ENCODE data around the gene TMEM42.

Gene TMEM42

GRCh38 chr3:44870375-44871061, 8.8 kb downstream of the TMEM42 start:
- in situ Hi-C loops (cut with HindIII; ENCODE audit: low sequenced_read_pairs): no loop called here

DNA sequence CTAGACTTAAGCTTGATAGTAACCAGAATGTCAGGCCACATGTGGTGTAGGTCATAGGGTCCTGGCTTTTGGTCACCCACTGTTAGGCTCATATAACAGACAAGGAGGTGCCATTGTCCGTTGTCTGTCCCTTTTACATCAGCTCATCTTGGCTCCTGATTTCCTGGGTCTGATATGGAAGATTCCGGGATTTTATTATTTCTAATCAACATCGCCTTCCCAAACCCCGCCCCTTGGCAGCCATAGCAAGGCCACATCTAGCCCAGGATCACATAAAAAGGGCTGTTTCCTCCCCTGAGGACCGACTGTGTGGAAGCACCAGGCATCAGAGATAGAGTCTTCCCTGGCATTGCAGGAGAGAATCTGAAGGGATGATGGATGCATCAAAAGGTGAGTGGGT, 12.6 kb downstream of the TMEM42 start, which contains the start of gene TGM4:
Gene TGM4, plus strand, starts transcription at position 301 of the 400 bp plus-strand sequence. Its CDS starts 71 bp downstream, at position 372.
- in situ Hi-C loops (cut with HindIII; ENCODE audit: low sequenced_read_pairs): no loop called here

DNA sequence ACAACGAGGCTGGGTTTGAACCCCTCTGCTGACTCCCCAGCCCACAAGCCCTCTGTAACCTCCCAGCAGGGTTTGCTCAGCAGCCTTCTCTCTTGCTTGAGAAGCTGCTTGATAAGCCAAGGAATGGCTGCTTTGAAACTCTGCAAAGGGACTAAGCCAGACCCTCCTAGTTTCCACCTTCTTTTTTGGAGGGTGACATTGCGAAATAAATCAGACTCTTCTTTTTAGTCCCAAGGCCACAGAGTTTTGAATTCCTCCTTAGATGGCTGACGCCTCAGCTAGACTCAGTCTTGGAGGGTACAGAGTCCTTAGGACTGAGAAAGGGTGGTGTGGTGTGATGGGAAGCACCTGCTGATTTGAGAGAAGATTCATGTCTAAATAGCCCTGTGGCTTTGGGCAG, 13.9 kb downstream of the TMEM42 start:
- in situ Hi-C loops (cut with HindIII; ENCODE audit: low sequenced_read_pairs): no loop called here

DNA sequence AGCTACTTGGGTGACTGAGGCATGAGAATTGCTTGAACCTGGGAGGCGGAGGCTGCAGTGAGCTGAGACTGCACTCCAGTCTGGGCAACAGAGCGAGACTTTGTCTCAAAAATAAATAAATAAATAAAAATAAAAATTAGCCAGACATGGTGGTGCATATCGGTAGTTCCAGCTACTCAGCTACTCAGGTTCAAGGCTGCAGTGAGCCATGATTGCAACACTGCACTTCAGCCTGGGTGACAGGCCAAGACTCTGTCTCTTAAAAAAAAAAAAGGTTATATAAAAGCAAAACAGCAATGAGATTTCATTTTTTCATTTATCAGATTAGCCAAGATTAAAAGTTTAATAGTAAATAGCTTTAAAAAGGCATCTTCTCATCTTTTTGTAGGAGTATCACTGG, 15.6 kb downstream of the TMEM42 start:
- in situ Hi-C loops (cut with HindIII; ENCODE audit: low sequenced_read_pairs): no loop called here

- in situ Hi-C loops (cut with HindIII; ENCODE audit: low sequenced_read_pairs): no loop called here
These were observed 18.6 kb downstream of the TMEM42 start for GRCh38 chr3:44880284-44880683.

- in situ Hi-C loops (cut with HindIII; ENCODE audit: low sequenced_read_pairs): no loop called here
These were observed 21.7 kb downstream of the TMEM42 start for GRCh38 chr3:44883213-44883955.

GRCh38 chr3:44883999-44884431, 22.3 kb downstream of the TMEM42 start:
- in situ Hi-C loops (cut with HindIII; ENCODE audit: low sequenced_read_pairs): no loop called here

- in situ Hi-C loops (cut with HindIII; ENCODE audit: low sequenced_read_pairs): no loop called here
These were observed 23.9 kb downstream of the TMEM42 start for GRCh38 chr3:44885618-44886017.

DNA sequence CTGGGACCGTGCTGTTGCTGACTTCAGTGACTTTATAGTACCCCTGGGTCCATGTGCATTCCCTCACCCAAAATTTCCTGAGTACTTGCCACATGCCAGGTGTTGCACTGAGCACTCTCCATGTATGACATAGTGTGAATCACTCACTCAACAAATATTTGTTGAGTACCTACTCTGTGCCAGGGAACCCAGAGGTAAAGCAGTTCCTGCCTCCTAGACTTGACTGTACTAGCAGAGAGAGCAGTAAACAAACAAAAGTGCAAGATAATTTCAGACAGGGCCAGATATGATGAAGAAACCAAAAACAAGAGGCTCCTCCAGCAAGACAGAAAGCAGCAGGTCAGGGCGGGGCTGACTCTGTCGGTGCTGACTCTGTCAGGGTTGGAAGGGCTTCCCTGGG, 24.8 kb downstream of the TMEM42 start:
- in situ Hi-C loops (cut with HindIII; ENCODE audit: low sequenced_read_pairs): no loop called here

GRCh38 chr3:44887101-44887500, 25.4 kb downstream of the TMEM42 start:
- in situ Hi-C loops (cut with HindIII; ENCODE audit: low sequenced_read_pairs): no loop called here

DNA sequence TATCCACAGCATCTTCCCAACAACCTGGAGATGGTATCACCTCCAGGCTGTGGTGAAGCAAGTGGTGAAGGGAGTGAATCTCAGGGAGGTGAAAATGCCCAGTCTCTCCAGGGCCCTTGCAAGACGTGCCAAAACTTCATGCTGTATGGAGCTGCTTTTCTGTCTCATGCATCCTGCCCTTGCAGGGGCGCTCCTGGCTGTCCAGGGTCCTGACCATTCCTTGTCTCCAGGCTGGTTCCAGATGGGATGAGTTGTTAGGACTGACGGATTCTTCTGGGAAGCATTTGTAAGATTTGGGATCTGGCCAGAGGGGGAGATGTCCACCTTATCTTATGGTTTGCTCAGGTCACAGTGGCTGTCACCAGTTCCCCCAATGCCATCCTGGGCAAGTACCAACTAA, 28.5 kb downstream of the TMEM42 start:
- in situ Hi-C loops (cut with HindIII; ENCODE audit: low sequenced_read_pairs): no loop called here

- in situ Hi-C loops (cut with HindIII; ENCODE audit: low sequenced_read_pairs): no loop called here
These were observed 29.1 kb downstream of the TMEM42 start for GRCh38 chr3:44890852-44891251.

- in situ Hi-C loops (cut with HindIII; ENCODE audit: low sequenced_read_pairs): no loop called here
These were observed 31.0 kb downstream of the TMEM42 start for GRCh38 chr3:44892689-44893088.

DNA sequence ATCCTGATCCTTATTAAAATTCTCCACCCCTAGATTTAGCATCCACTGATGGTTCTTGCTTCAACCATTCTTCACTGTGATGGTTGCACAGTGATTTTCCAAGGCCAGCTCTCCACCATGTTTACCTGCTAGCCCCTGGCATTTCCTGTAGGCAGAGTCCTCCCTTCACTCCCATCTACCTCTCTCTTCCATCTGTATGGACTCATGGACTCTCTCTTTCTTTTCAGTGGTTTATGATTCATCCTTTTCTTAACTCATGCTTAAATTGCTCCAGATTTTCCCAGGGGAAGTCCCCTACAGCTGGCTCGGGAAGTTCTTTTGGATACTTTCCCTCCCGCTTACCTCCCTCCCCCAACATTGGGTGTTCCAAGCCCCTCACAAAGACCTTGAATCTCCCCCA, 31.4 kb downstream of the TMEM42 start:
- in situ Hi-C loops (cut with HindIII; ENCODE audit: low sequenced_read_pairs): no loop called here

GRCh38 chr3:44894485-44894884, 32.8 kb downstream of the TMEM42 start:
- in situ Hi-C loops (cut with HindIII; ENCODE audit: low sequenced_read_pairs): no loop called here

DNA sequence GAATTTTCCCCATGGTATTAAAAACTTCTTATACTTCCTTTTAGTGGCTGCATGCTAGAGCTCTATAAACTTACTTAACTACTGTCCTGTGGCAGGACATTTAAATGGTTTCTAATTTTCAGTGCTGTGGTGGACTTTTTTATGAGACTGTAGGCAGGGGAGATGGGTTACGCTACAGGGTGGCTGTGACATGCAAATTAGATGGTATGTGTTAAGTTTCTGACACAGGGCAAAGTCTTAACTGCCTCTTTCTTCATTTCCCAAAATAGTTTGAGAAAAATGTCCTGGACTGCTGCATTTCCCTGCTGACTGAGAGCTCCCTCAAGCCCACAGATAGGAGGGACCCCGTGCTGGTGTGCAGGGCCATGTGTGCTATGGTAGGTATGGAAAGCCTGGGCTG, 34.7 kb downstream of the TMEM42 start:
- in situ Hi-C loops (cut with HindIII; ENCODE audit: low sequenced_read_pairs): no loop called here

GRCh38 chr3:44899683-44900367, 38.1 kb downstream of the TMEM42 start:
- in situ Hi-C loops (cut with HindIII; ENCODE audit: low sequenced_read_pairs): loop anchor here (25.0 kb wide), 1 partner anchor 363 kb away; no protein-coding TSS in a partner anchor

GRCh38 chr3:44902628-44903027, 40.9 kb downstream of the TMEM42 start:
- in situ Hi-C loops (cut with HindIII; ENCODE audit: low sequenced_read_pairs): loop anchor here (25.0 kb wide), 1 partner anchor 365 kb away; no protein-coding TSS in a partner anchor

- in situ Hi-C loops (cut with HindIII; ENCODE audit: low sequenced_read_pairs): loop anchor here (25.0 kb wide), 1 partner anchor 366 kb away; no protein-coding TSS in a partner anchor
These were observed 41.6 kb downstream of the TMEM42 start for GRCh38 chr3:44903314-44903713.

GRCh38 chr3:44903751-44904150, 42.0 kb downstream of the TMEM42 start:
- in situ Hi-C loops (cut with HindIII; ENCODE audit: low sequenced_read_pairs): loop anchor here (25.0 kb wide), 1 partner anchor 366 kb away; no protein-coding TSS in a partner anchor

- in situ Hi-C loops (cut with HindIII; ENCODE audit: low sequenced_read_pairs): loop anchor here (25.0 kb wide), 1 partner anchor 368 kb away; no protein-coding TSS in a partner anchor
These were observed 43.9 kb downstream of the TMEM42 start for GRCh38 chr3:44905446-44906157.
